Pancreas (tissue), 10 donors: ENCODE measurements around the gene BIN2. TPM values are rescaled to one million over a fixed set of nuclear protein-coding genes. Genes with fewer than 3 reads are reported as not detected.

Experiments used
- ATAC-seq, 4 donors: fragments of 200-7000 bp; cut with Tn5 transposase; one replicate each; pipeline versions ENCODE4 v1.8.0 to v1.9.1; 2020; ENCODE audit warnings: mild to moderate bottlenecking in 4 of 4, moderate library complexity in 4 of 4
- DNase-seq, 6 donors: peaks; one replicate each; pipeline ENCODE4 v3.0.0-alpha.2; 2020
- FAIRE-seq: peaks from 2 replicates; lab custom pipeline; 2012; peaks lifted over from hg19 to GRCh38; lab: Jason Lieb, UNC
- H3K27ac ChIP-seq, 4 donors: fragments of 200-600 bp; sonication (generic); 1 replicate in 3 of 4; 2 replicates in 1 of 4; pipeline versions ENCODE4 v1.5.0 to v1.8.0; 2020
- H3K27me3 ChIP-seq, 4 donors: fragments of 200-600 bp; one replicate each; pipeline ENCODE4 v1.8.0; 2021
- H3K36me3 ChIP-seq, 3 donors: fragments of 200-600 bp; sonication (generic) in 1 of 3; one replicate each; pipeline versions ENCODE4 v1.5.0 to v1.8.0; 2020 to 2021
- H3K4me1 ChIP-seq, 3 donors: fragments of 200-600 bp; one replicate each; pipeline ENCODE4 v1.8.0; 2021
- H3K4me3 ChIP-seq, 4 donors: fragments of 200-600 bp; sonication (generic) in 2 of 4; one replicate each; pipeline versions ENCODE4 v1.5.0 to v1.8.0; 2020 to 2021
- H3K9me3 ChIP-seq, 4 donors: fragments of 200-600 bp; one replicate each; pipeline ENCODE4 v1.8.0; 2021
- WGBS, 2 donors: extraction: QIAGEN DNeasy Blood & Tissue Kit; methylation state at CpG; one replicate each; pipeline ENCODE4 v1.1.7; 2013; 5-methylcytosine and 5-hydroxymethylcytosine counted together
- intact Hi-C, 3 donors: fragments of 100-400 bp; cut with DNase I; formaldehyde crosslinking; loops; one replicate each; pipeline versions ENCODE4 v1.11.1 to v1.14.2; 2022
- polyA plus RNA-seq, 2 donors: library from polyadenylated mRNA; stranded (reverse); fragments of 200-250 nt; gene quantifications; one replicate each; pipeline ENCODE4 v1.2.3, GENCODE V29; 2013
- total RNA-seq, 6 donors: library from RNA; stranded (reverse); fragmentation: NEBNext Ultra II Directional in 4 of 6; extraction: Animal tissue kit (Norgen Biotek cat#: 25700) in 4 of 6; gene quantifications; one replicate each; pipeline versions ENCODE4 v1.2.1 to v1.2.4, GENCODE V29; 2021 to 2023
- TF ChIP-seq, protein P1 (sequence below), 4 donors: fragments of 200-600 bp; sonication (generic) in 3 of 4; IDR thresholded peaks; one replicate each; pipeline versions ENCODE4 v1.5.0 to v1.8.0; 2021; ENCODE audit warnings: antibody characterized with exemption in 4 of 4
- donor health status: healthy with polysubstance abuse.
- donor health status: DM: no; HTN: no; CAD: no; lungs with moderate emphysema.
- donor health status: DM: no; HTN: no; CAD: no.
- donor health status: control.
- donor health status: control.
- donor health status: Bipolar disorder and iron deficiency.
- donor health status: DM: yes; HTN: yes; CAD: no.
- donor health status: DM: no; HTN: no; CAD: no.
- donor health status: DM: no; HTN: no; CAD: no.
- donor health status: DM: yes; HTN: yes; CAD: no.

Gene BIN2
- total RNA-seq (1 to 10 TPM in 3 of 6 donors, under 1 TPM in 3; 0.56 to 6.0 (median 1.2) TPM), polyA plus RNA-seq (1 to 10 TPM in 1 of 2 donors, under 1 TPM in 1; 0.75 to 1.1 TPM)

DNA sequence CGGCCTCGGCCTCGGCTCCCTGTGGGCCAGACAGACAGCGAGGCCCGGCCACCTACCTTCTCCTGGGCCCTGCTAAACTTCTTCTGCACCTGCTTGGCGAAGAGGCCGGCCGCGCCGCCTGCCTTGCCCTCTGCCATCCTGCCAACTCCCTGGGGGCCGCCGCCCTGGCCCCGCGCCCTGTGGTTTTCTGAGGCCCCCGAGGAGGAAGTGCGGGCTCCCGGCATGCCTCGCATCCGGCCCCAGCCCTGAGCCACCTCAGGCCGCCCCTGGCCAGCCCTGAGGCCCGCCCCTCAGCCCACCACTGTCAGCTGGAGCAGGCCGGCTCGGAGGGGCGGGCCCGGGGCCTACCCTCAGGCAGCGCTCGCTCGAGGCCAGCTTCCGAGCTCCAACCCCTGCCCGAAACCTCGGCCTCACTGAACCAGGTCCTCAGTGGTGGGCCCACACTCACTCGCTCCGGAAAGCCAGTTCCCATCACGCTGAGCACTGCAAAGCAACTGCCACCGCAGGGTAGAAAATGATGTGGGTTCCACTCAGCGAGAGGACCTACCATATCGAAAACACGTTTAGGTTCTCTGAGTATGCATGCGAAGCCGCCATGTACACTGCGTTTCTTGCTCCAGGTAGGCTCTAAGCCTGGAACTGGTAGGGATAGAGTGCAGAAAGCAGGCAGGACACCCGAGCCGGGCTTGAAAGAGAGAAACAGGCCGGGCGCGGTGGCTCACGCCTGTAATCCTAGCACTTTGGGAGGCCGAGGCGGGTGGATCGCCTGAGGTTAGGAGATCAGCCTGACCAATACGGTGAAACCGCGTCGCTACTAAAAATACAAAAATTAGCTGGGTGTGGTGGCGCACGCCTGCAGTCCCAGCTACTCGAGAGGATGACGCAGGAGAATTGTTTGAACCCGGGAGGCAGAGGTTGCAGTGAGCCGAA, at the start of gene BIN2:
Gene BIN2, minus strand, starts transcription at position 209 of the 930 bp plus-strand sequence. Its CDS starts 72 bp downstream, at position 137.
- ATAC-seq (peak in 3 of 4 donors; percentile 42 to 61 (median 49)), DNase-seq (peak in 3 of 6 donors; percentile 32 to 74 (median 58)), FAIRE-seq (no peak)
- TF ChIP-seq, protein P1, sequence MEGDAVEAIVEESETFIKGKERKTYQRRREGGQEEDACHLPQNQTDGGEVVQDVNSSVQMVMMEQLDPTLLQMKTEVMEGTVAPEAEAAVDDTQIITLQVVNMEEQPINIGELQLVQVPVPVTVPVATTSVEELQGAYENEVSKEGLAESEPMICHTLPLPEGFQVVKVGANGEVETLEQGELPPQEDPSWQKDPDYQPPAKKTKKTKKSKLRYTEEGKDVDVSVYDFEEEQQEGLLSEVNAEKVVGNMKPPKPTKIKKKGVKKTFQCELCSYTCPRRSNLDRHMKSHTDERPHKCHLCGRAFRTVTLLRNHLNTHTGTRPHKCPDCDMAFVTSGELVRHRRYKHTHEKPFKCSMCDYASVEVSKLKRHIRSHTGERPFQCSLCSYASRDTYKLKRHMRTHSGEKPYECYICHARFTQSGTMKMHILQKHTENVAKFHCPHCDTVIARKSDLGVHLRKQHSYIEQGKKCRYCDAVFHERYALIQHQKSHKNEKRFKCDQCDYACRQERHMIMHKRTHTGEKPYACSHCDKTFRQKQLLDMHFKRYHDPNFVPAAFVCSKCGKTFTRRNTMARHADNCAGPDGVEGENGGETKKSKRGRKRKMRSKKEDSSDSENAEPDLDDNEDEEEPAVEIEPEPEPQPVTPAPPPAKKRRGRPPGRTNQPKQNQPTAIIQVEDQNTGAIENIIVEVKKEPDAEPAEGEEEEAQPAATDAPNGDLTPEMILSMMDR (IDR thresholded peaks at IDR 0.05), result no peak
- H3K27me3 ChIP-seq, result no peaks in the 10 kb centered on the region
- peak within 1 kb of the TSS in 1 of 4 donors; percentile 30 for H3K4me3 ChIP-seq
- WGBS, 2 donors, result 91 to 97% methylated on average over 49 to 60 of the region's 60 CpGs
- H3K4me1 ChIP-seq, result no peaks in the 10 kb centered on the region
- no peaks in the 10 kb centered on the region for H3K9me3 ChIP-seq
- no peaks in the 10 kb centered on the region for H3K36me3 ChIP-seq
- H3K27ac ChIP-seq, result peak within 1 kb of the TSS in 2 of 4 donors; percentile 27 to 55
- intact Hi-C loops, result no loop called here

DNA sequence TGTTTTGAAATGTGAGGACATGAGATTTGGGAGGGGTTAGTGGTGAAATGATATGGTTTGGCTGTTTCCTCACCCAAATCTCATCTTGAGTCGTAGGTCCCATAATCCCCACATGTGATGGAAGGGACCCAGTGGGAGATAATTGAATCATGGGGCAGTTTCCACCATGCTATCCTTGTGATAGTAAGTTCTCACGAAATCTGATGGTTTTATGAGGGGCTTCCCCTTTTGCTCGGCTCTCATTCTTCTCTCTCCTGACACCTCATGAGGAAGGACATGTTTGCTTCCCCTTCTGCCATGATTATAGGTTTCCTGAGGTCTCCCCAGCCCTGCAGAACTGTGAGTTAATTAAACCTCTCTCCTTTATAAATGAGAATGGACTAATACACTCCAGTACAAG, 49.2 kb upstream of the BIN2 start:
- 88 to 94% methylated on average over 3 of the region's 3 CpGs for WGBS, 2 donors
- Histone ChIP-seq H3K4me1 (peaks cover 0 to 7% (median 0%) of the 10 kb centered on the region in 3 donors), H3K4me3 (no peak overlapping the region), H3K36me3 (no peaks in the 10 kb centered on the region), H3K27ac (no peak overlapping the region), H3K27me3 (no peaks in the 10 kb centered on the region), H3K9me3 (no peaks in the 10 kb centered on the region)
- TF ChIP-seq, protein P1 (IDR thresholded peaks at IDR 0.05), result no peak
- no peak for FAIRE-seq
- intact Hi-C loops, result no loop called here
- ATAC-seq, result no peak
- no peak for DNase-seq

DNA sequence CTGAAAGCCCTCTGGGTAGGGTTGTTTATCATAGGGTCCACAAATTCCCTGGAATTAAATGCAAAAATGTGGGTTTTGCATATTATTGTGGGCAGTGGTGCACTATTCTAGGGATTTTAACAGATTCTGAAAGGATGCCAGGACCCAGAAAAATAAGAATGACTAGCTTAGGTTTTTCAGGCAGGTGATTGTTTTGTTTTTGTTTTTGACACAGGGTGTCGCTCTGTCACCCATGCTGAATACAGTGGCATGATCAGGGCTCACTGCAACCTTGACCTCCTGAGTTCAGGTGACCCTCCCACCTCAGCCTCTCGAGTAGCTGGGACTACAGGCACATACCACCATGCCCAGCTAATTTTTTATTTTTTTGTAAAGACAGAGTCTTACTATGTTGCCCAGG, 48.0 kb upstream of the BIN2 start:
- intact Hi-C loops, result no loop called here
- no peaks in the 10 kb centered on the region for H3K27me3 ChIP-seq
- peaks cover 0 to 7% (median 0%) of the 10 kb centered on the region in 3 donors for H3K4me1 ChIP-seq
- H3K9me3 ChIP-seq, result no peaks in the 10 kb centered on the region
- peak overlapping the region; percentile 9 to 60 (median 40) for H3K27ac ChIP-seq
- TF ChIP-seq, protein P1 (IDR thresholded peaks at IDR 0.05), result no peak
- no peak overlapping the region for H3K4me3 ChIP-seq
- 66 to 84% methylated on average over 2 of the region's 2 CpGs for WGBS, 2 donors
- no peak for FAIRE-seq
- ATAC-seq, result no peak
- no peaks in the 10 kb centered on the region for H3K36me3 ChIP-seq
- DNase-seq, result no peak

DNA sequence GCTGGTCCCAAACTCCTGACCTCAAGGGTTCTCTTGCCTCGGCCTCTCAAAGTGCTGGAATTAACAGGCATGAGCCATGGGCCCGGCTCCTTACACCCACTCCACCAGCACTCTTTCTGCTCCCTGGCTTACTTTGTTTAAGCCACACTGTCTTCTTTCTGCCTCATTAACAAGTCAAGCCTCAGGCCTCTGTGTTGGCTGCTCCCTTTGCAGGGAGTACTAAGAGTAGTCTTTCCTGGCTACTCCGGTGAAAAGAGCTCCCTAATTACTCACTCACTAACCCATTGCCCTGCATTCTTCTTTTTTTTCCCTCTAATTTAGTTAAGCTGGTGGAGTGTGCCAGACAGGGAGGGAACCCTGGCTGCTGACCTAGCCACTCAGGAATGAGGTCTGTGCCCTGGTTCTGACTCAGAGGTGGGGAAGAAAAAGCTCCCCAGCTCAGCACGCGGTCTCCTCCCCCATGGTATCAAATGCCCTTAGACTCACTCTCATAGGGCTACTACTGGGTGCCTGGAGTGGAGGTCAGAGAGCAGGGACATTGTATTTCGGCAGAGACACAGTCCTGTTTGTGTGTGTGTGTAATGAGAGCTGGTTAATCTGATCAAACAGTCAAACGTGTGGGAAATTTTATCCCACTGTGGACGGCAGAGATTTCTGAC, 47.5 kb upstream of the BIN2 start:
- no peaks in the 10 kb centered on the region for H3K27me3 ChIP-seq
- H3K27ac ChIP-seq, result peak overlapping the region; percentile 9 to 60 (median 40)
- ATAC-seq (peak; percentile 87 to 94 (median 92)), FAIRE-seq (no peak), DNase-seq (peak in 4 of 6 donors; percentile 48 to 67 (median 58))
- WGBS, 2 donors, result 45 to 49% methylated on average over 8 of the region's 8 CpGs
- TF ChIP-seq, protein P1 (IDR thresholded peaks at IDR 0.05), result no peak
- H3K4me3 ChIP-seq, result no peak overlapping the region
- intact Hi-C loops, result no loop called here
- peaks cover 0 to 7% (median 0%) of the 10 kb centered on the region in 3 donors for H3K4me1 ChIP-seq
- H3K36me3 ChIP-seq, result no peaks in the 10 kb centered on the region
- H3K9me3 ChIP-seq, result no peaks in the 10 kb centered on the region
